ENCODE data around the gene RDH13.
"Not testable (repeated sequence)": the region's sequence is repeated elsewhere in the genome, so short reads cannot be mapped to it uniquely, and the experiment has no call there.

DNA sequence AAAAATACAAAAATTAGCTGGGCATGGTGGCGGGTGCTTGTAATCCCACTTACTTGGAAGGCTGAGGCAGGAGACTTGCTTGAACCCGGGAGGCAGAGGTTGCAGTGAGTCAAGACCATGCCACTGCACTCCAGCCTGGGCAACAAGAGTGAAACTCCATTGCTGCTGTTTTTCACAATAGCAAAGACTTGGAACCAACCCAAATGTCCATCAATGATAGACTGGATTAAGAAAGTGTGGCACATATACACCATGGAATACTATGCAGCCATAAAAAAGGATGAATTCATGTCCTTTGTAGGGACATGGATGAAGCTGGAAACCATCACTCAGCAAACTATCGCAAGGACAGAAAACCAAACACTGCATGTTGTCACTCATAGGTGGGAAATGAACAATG is 44.3 kb upstream of the RDH13 start:
- TF ChIP-seq SIN3A (conservative IDR thresholded peaks at IDR 0.05 in 1 of 2, IDR thresholded peaks at IDR 0.05 in 1 of 2; ENCODE audit: low read depth in 1 of 2, low read length in 2 of 2); CBX5 (IDR thresholded peaks at IDR 0.05; ENCODE audit: low read depth, low read length); ZNF274 (IDR thresholded peaks at IDR 0.05; ENCODE audit: borderline replicate concordance, extremely low read depth, low read length); EZH2 (IDR thresholded peaks at IDR 0.05; ENCODE audit: low read depth, low read length, severe bottlenecking); FOSL1 (IDR thresholded peaks at IDR 0.05; ENCODE audit: insufficient read depth, low read depth, low read length); POLR2A (IDR thresholded peaks at IDR 0.05; ENCODE audit: control extremely low read depth in 1 of 2, low read depth in 2 of 2, low read length in 2 of 2); RAD21 (IDR thresholded peaks at IDR 0.05 in 1 of 2, conservative IDR thresholded peaks at IDR 0.05 in 1 of 2; ENCODE audit: low read depth in 2 of 2, low read length in 2 of 2); BRCA1 (IDR thresholded peaks at IDR 0.05; ENCODE audit: low read depth, low read length); RFX5 (IDR thresholded peaks at IDR 0.05; ENCODE audit: borderline replicate concordance, low read depth, low read length); BCL11A (IDR thresholded peaks at IDR 0.05; ENCODE audit: low read depth in 2 of 2, low read length in 2 of 2): not testable (repeated sequence)
- TF ChIP-seq, protein P1, sequence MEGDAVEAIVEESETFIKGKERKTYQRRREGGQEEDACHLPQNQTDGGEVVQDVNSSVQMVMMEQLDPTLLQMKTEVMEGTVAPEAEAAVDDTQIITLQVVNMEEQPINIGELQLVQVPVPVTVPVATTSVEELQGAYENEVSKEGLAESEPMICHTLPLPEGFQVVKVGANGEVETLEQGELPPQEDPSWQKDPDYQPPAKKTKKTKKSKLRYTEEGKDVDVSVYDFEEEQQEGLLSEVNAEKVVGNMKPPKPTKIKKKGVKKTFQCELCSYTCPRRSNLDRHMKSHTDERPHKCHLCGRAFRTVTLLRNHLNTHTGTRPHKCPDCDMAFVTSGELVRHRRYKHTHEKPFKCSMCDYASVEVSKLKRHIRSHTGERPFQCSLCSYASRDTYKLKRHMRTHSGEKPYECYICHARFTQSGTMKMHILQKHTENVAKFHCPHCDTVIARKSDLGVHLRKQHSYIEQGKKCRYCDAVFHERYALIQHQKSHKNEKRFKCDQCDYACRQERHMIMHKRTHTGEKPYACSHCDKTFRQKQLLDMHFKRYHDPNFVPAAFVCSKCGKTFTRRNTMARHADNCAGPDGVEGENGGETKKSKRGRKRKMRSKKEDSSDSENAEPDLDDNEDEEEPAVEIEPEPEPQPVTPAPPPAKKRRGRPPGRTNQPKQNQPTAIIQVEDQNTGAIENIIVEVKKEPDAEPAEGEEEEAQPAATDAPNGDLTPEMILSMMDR (IDR thresholded peaks at IDR 0.05; ENCODE audit: control extremely low read depth in 1 of 3, insufficient read depth in 1 of 3, low read depth in 1 of 3, low read length in 3 of 3): not testable (repeated sequence)
